ENCODE data around the gene LENEP. TPM values are rescaled to one million over a fixed set of nuclear protein-coding genes. Genes with fewer than 3 reads are reported as not detected.

The LENEP gene
- total RNA-seq, 3 donors from 2014 or later (not counting 1 experiment from before 2014, with no cell fraction given), result not detected

- Histone ChIP-seq H3K36me3 (ENCODE audit: control insufficient read depth, insufficient read depth, low read length) (no peaks in the 10 kb centered on the region), H3K4me1 (ENCODE audit: control insufficient read depth, insufficient read depth, low read length) (peaks cover 97% of the 10 kb centered on the region), H3K27ac (ENCODE audit: low read length) (peak overlapping the region; percentile 11), H3K4me3 (ENCODE audit: low read length) (peak overlapping the region; percentile 12), H3K9me3 (ENCODE audit: control insufficient read depth, insufficient read depth, low read length) (no peaks in the 10 kb centered on the region), H3K27me3 (ENCODE audit: control insufficient read depth, insufficient read depth, low read length) (no peaks in the 10 kb centered on the region)
- no peak overlapping the region for H3K4me3 Mint-ChIP-seq
- peaks cover 31 to 95% of the 10 kb centered on the region in 2 donors for H3K4me1 Mint-ChIP-seq
- ATAC-seq (no peak), DNase-seq (peak in 1 of 2 donors; percentile 31)
- no peaks in the 10 kb centered on the region for H3K9me3 Mint-ChIP-seq
- WGBS (ENCODE audit: insufficient coverage), result 63% methylated on average over 11 of the region's 16 CpGs
- intact Hi-C loops (cut with micrococcal nuclease), result no loop called here
- H3K36me3 Mint-ChIP-seq, result no peaks in the 10 kb centered on the region
- peak overlapping the region in 1 of 2 donors; percentile 60 for H3K27ac Mint-ChIP-seq
- TF ChIP-seq CTCF (IDR thresholded peaks at IDR 0.05), result no peak
- no peaks in the 10 kb centered on the region for H3K27me3 Mint-ChIP-seq (ENCODE audit: low read depth in 2 of 2)
Measured at GRCh38 chr1:155008015-155008941, 14.9 kb downstream of the LENEP start.

GRCh38 chr1:155009221-155009711, 15.9 kb downstream of the LENEP start:
- ATAC-seq (no peak), DNase-seq (peak in 1 of 2 donors; percentile 51)
- 96% methylated on average over 10 of the region's 12 CpGs for WGBS (ENCODE audit: insufficient coverage)
- Mint-ChIP-seq H3K36me3 (no peaks in the 10 kb centered on the region), H3K4me3 (peak overlapping the region; percentile 61), H3K27me3 (ENCODE audit: low read depth in 2 of 2) (no peaks in the 10 kb centered on the region), H3K4me1 (peaks cover 28 to 93% of the 10 kb centered on the region in 2 donors), H3K9me3 (no peaks in the 10 kb centered on the region), H3K27ac (peak overlapping the region in 1 of 2 donors; percentile 60)
- peaks cover 97% of the 10 kb centered on the region for H3K4me1 ChIP-seq (ENCODE audit: control insufficient read depth, insufficient read depth, low read length)
- no peak for TF ChIP-seq CTCF (IDR thresholded peaks at IDR 0.05)
- H3K27ac ChIP-seq (ENCODE audit: low read length), result peak overlapping the region; percentile 20
- peak overlapping the region; percentile 12 for H3K4me3 ChIP-seq (ENCODE audit: low read length)
- no peaks in the 10 kb centered on the region for H3K9me3 ChIP-seq (ENCODE audit: control insufficient read depth, insufficient read depth, low read length)
- peaks cover 2% of the 10 kb centered on the region for H3K36me3 ChIP-seq (ENCODE audit: control insufficient read depth, insufficient read depth, low read length)
- H3K27me3 ChIP-seq (ENCODE audit: control insufficient read depth, insufficient read depth, low read length), result no peaks in the 10 kb centered on the region
- intact Hi-C loops (cut with micrococcal nuclease), result no loop called here

GRCh38 chr1:155009742-155010141, 16.4 kb downstream of the LENEP start:
- Histone ChIP-seq H3K4me3 (ENCODE audit: low read length) (peak overlapping the region; percentile 2), H3K9me3 (ENCODE audit: control insufficient read depth, insufficient read depth, low read length) (no peaks in the 10 kb centered on the region), H3K36me3 (ENCODE audit: control insufficient read depth, insufficient read depth, low read length) (peaks cover 4% of the 10 kb centered on the region), H3K27me3 (ENCODE audit: control insufficient read depth, insufficient read depth, low read length) (no peaks in the 10 kb centered on the region), H3K27ac (ENCODE audit: low read length) (peak overlapping the region; percentile 26), H3K4me1 (ENCODE audit: control insufficient read depth, insufficient read depth, low read length) (peaks cover 97% of the 10 kb centered on the region)
- DNase-seq (no peak), ATAC-seq (no peak)
- H3K9me3 Mint-ChIP-seq, result no peaks in the 10 kb centered on the region
- peaks cover 26 to 88% of the 10 kb centered on the region in 2 donors for H3K4me1 Mint-ChIP-seq
- no peaks in the 10 kb centered on the region for H3K36me3 Mint-ChIP-seq
- WGBS (ENCODE audit: insufficient coverage), result 96% methylated on average over 5 of the region's 5 CpGs
- intact Hi-C loops (cut with micrococcal nuclease), result no loop called here
- H3K27ac Mint-ChIP-seq, result peak overlapping the region in 1 of 2 donors; percentile 60
- H3K27me3 Mint-ChIP-seq (ENCODE audit: low read depth in 2 of 2), result no peaks in the 10 kb centered on the region
- TF ChIP-seq CTCF (IDR thresholded peaks at IDR 0.05), result no peak
- H3K4me3 Mint-ChIP-seq, result peak overlapping the region; percentile 59

Data from natural killer cell (primary cell).